Kidney tubule cell (primary cell): ENCODE data around the gene ARSB.

Source experiments
- DNase-seq: peaks from one replicate; pipeline ENCODE4 v3.0.0-alpha.2; 2018; ENCODE audit warnings: low spot score

ARSB gene

DNA sequence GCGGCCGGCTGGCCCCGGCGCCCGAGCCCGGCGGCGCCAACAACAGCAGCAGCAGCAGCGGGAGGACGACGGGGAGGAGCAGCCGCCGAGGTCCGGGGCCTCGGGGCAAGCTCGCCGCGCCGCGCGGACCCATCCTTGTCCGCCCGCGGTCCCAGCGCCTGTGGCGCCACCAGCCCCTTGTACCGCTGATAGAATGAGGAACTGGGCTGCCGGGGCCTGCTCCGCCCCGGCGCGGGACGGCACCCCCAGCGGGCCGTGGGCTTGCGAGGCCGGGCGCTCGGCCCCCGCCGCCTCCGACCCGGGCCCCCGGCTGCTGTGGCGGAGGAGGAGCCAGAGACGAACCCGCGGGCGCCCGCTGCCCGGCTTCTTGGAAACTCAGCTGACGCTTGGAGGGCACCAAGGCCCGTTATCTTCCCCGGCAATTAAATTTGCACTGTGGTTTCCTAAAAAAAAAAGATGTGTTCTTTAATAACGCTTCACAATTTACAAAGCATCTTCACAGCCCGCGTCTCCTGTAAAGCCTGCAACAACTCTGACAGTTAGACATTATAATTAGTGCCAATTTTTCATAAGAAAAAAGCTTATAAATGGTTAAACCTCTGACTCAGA, at the start of gene ARSB:
TSS of gene ARSB (minus strand) at position 195 of the 609 bp plus-strand sequence. CDS start at position 133, 62 bp downstream.
- DNase-seq: no peak

DNA sequence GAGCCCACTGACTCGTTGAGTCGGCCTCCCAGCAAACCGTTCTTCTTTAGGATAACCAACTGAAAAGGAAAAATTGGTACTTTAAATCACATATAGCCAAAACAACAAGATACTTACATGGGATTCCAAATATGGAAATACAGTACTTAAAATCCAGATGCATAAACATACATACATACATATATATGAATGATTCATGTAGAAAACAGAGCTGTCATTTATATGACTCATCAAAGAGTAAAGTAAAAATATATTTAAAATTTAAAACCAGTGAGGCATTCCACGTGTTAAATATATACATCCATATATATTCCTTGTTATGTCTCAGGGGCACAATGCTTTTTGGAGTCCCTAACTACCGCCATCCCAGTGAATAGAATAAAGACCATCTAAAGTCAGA, 47.7 kb upstream of the ARSB start:
- no peak for DNase-seq

DNA sequence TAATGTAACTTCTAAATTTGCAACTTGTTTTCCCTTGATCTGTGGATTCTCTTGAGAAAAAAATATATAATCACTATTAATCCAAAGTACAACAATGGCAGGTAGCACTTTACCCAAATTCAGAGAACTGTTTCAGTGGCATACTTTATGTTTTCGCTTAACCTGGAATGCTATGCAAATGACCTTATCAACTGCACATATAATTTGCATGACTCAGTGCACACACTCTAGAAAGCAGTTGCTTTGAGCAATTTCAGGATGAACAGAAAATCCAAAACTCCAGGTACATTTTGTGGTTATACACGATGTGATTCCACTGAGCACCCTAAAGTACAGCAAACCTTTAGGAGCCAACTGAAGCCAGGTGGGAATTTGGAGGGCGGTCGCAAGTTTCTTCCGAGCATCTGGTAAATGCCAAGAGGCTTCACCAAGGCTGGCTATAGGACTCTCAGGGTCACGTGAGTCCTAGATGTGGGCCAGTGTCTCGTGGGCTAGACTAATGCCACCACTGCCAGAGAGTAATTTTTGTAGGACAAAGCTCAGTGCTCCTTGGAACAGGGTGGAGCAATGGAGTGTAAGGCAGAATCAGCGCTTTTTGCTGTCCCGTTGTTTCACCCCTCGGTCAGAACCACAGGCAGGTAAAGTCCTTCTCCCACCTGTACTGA, 47.1 kb upstream of the ARSB start:
- DNase-seq: peak; percentile 44

DNA sequence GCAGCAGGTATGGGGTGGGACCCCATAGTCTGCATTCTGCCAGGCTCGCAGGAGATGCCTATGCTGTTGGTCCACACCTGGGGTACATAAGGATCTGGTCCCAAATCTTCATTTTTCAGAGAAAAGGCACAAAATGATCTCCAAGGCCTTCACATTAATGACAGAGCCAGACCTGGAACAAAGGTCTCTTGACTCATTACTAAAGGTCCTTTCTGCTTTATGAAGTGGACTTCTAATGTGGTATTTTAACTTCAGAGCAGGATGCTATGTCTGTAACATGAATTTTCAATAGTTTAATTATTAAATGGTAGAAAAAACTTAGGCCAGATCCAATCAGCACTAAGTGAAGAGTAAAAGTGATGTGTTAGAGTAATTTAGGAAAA, 46.4 kb upstream of the ARSB start:
- no peak for DNase-seq

DNA sequence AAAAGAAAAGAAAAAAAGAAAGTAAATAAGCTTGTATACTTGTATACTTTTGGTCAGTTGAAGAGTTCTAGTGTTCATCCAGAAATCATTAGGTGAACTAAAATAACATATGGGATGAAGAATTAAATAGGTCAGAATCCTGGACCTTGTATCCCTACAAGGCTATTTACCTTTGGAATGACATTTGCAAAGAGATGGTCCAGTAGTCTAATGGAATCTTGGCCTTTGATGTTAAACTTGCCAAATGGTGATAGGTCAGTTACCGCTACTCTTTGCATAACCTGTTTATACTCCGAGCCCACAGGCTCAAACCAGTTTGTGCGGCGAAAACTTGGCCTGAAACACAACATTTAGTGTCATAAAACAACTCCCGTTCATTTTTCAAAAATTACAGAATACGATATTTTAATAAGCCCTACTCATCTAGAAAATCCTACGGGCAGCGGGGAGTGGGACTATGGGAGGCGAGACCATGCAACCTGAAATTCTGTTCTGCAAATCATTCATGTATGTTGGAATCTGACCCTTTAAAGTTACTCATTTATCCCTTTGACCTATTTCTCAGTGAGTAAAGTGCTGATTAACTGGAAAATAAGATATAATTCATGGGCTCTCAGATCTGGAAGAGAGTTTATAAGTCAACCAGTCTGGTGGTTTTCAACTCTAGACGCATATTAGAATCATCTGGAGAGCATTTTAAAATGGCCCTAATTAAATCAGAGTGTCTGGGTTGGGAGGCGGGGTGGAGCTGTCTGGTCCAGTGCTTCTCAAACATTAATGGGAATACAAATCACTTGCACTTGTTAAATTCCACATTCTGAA, 45.8 kb upstream of the ARSB start:
- DNase-seq: peak; percentile 95

DNA sequence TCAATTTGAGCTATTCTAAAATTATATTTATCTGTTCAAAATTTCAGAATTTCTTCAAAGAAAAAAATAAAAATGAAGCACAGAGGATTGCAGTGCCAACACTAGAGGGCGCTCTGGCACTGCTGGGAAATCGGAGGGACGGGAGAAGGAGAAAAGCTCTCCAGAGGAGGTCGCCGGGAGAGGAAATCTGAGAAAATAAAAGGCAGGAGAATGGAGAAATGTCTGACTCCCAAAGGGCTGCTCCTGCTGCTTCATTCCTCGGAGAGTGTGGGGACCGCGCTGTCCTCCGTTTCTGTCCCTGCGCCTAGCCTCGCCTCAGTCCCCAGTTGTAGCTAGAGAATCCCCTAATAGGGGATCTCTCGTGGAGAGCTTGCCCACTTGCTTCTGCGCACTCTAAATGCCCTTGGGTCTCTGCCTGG, 40.0 kb upstream of the ARSB start:
- peak; percentile 72 for DNase-seq

DNA sequence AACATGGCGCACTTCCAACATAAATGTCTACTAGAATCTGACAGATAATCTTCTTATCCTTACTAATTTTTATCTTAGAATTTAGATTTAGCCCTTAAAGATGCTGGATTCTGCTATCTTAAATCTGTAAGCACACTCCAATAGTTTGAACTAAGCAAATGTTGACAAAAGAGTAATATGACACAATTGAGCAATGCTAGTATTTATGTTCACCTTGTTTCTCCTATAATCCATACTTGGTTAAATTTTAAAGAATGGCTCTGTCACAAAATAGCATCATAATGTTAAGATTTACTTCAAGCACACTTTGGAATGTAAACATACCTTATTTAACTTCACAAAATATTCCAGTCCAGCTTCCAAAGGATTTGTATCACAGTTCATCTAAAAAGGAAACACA, 38.8 kb upstream of the ARSB start:
- DNase-seq: no peak

DNA sequence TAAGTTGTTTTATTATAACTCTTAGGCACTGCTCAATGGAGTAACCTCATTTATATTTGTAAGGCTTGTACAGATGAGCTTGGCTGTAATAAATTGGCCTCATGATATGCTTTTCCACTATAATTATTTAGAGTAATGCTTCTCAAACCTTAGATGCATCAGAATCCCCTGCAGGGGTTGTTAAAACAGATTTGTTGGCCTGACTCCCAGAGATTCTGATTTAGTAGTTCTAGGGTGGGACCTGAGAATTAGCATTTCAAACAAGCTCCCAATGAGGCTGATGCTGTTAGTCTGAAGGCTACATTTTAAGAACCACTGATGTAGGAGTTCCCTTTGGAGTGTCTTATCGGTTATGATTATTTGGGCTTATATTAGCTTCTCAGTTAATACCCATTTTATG, 38.2 kb upstream of the ARSB start:
- DNase-seq: no peak

DNA sequence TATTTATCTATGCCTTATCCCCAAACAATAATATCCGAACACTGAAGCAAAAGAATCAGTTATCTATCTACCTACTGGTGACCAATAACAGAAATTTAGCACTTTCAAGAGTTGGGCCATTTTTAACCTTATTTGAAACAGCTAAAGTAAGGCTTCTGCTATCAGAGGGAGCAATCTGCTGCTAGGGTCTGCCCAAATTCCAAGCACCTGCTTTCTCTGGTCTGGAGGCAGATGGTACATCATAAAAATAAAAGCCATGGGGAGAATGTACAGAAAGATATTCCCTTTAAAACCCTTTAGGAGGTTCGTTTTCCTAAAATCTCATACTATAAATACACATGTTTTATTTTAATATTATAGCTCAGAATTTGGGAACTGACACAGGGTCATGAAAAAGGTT, 37.7 kb upstream of the ARSB start:
- DNase-seq: no peak

DNA sequence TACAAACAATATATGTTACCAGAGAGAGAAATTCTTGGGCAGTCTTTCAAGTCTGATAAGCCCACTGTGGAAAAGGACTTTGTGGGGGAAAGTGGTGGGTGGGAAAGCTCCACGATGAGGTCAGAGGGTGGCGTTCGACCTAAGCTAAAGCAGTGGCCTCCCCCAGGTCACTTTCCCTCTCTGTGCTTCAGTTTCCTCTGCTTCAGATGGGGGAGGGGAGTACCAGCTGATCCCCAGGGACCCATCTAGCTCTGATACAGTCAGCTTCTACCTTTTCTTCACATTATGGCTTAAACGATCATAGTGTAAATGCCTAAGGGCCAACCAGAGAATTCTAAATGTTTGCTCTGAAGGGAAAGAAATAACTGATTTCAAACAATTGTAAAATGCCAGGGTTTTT, 36.6 kb upstream of the ARSB start:
- DNase-seq: no peak

DNA sequence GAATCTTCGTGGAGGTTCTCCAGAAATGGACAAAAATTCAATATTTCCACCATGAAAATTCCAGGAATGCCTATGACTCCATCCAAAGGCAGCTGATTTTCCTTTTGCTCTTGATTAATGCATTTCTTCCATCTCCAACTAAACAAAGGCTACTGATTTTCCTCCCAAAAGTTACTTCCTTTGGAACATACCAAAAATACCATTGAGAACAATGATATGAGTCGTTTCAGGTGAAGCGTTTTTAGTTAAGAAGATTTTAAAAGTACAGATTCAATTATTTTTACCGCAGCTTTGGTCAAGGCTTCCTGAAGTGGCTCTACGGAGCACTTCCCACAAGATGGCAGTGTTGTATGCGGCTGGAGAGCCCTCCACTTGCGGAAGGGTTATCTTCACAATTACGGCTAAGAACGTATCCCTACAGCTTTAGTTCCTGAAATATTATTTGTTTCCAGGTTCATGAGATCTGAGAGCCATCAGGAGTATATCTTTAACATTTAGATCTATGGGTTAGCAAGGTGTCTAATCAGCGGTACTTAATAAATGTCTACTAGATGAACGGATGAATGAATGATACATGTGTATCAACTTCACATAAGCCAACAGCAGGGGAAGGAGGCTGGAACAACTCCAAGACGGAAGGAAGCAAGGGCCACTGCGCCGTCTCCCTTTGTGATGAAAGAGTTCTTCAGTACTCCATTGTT, 35.9 kb upstream of the ARSB start:
- DNase-seq: peak; percentile 84

DNA sequence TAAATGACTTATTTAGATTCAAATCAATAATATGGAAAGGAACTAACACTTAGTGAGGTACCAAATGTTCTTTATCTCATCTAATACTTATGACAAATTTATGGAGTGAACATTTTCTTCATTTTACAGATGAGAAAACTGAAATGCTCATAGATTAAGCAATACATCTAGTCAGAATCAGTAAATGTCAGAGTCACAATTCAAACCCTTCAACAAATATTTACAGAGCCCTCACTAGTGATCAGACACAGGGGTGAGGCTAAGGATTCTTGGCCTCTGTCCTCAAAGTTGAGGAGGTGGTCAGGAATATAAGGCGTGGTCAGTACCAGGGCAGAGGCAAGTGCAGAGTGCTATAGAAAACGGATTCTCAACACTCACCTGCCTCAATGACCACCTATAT, 29.5 kb upstream of the ARSB start:
- no peak for DNase-seq

DNA sequence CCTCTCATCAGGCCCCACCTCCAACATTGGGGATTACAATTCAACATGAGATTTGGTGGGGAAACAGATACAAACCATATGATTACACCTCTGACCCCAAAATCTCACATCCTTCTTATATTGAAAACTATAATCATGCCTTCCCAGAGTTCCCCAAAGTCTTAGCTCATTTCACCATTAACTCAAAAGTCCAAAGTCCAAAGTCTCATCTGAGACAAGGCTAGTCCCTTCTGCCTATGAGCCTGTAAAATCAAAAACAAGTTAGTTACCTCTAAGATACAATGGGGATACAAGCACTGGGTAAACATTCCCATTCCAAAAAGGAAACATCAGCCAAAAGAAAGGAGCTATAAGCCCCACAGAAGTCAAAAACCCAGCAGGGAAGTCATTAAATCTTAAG, 26.8 kb upstream of the ARSB start:
- DNase-seq: no peak

DNA sequence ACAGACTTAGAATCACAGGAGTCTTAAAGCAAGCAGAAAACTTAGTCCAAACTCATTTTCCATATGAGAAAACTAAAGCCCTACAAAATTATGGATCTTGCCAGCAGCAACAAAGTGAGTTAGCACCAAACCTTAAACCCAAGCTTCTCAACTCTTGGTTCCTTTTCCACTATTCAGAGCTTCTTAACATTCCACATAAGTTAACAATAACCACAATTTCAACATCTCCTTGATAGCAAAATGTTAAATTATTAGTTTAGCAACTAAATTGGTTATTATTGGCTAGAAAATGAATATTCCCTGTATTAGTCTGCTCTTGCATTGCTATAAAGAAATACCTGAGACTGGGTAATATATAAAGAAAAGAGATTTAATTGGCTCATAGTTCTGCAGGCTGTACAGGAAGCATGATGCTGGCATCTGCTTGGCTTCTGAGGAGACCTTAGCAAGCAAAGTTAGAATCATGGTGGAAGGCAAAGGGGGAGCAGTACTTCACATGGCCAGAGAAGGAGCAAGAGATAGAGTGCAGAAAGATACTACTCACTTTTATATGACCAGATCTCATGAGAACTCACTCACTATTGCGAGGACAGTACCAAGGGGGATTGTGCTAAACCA, 26.2 kb upstream of the ARSB start:
- DNase-seq: no peak

DNA sequence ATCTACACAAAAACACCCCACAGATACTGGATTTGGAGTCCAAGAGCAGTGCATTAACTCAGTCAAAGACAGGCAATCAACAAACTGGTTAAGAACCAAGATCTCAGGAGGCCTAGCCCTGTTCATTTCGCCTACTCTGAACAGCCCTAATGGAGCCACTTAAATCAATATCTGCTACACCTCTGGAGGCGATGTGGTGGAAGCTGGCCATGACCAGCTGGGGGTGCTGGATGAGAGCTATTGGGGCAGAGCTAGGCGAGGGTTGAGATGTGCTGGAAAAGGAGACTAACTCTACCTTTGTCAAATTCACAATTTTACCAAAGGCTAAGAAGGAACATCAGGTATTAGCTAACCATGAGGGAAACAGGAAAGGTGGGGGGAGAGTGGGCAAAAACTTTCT, 23.3 kb upstream of the ARSB start:
- no peak for DNase-seq

DNA sequence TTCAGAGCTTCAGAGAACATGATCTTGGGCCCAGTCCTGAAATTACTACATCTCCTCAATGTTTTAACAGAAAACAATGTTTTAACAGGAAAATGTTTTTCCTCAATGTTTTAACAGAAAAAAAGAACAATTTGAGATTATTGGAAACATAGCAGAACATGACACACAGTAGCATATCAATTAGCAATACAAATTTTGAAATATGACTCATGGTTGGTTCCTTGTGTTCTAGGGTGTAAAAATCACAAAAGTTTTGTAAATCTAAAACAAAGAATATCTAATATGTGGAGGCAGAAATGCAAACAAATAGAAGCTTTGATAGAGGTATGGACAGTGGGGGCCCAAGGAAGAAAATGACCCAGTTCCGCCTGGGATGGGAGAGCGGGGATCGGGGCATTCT, 22.8 kb upstream of the ARSB start:
- DNase-seq: no peak

DNA sequence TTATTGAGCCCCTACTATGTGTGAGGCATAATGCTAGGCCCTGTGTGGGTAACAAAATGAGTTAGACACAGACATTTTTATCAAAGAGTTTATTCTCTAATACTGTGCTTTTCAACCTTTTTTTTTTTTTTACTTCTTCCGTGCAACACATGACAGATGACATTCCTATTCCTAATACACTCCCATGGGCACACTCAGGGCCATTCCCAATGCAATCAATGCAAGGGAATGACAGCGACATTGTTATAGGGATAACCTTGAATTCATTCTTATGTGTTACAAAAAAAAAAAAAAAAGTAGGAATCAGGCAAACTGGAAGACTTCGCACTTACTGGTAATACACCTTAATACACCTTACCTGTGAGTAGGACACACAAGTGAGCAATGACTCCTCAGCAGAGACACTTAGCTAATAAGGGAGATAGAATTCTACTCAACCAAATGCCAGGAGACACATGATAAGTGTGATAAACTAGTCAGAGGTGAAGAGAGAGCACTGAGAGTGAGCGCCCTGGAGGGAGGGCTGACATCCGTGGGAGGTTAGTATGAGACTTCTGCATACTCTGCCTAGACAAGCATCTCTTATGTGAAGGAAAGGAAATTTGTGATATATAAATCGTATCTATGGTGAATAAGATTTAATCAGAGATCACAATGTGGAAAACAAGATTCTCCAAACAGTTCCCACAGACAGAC, 21.0 kb upstream of the ARSB start:
- no peak for DNase-seq

DNA sequence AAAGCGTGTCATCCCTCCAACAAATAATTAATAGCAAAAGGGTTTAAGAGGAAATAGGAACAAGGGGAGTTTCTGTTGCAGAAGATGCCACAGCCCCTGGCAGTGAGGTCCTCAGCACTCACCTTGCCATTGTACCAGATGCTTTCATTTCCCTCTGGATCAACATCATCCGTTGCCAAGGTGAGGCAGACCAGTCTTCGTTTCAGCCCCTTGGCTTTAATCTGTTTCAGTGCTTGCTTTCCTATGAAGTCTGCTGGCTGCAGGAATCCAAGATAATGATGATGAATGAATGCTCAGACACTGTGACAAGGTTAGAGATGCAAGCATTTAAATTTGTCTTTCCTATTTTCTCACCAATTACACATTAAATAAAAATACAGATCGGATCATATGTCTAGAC, 20.0 kb upstream of the ARSB start:
- no peak for DNase-seq

DNA sequence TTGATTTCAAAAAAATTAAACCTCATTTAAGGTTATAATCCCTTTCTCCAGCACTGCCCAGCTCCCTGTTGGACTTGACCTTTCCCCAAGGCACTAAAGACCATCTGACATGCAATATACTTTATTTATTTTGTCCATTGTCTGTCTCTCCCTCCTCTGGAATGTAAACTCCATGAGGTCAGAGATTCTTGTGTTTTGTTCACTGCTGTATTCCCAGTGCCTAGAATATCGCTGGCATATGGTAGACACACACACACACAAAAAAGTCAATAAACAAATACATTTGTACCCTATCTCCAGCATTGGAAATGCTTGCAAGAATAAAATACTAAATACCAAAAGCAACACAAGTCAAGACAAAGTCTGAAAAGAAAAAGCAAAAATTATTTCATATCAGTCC, 17.3 kb upstream of the ARSB start:
- no peak for DNase-seq

DNA sequence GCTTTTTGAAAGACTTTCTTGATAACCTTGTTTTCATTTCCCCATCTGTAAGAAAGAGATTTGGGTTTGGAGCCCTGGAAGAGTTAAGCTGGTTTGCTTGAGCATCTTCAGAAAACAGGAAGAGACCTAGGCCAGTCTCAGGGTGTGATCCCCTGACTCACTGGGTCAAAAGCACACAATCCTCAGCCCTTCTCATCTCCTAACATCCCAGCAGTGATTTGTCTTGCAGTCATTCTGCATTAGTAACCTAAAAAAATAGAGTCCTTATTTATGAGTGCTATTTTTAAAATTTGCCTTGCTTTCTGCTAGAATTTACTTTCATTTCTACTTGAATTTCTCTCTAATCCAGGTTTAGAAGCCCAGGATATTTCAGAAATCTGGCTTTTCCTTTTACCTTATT, 16.4 kb upstream of the ARSB start:
- peak; percentile 33 for DNase-seq

DNA sequence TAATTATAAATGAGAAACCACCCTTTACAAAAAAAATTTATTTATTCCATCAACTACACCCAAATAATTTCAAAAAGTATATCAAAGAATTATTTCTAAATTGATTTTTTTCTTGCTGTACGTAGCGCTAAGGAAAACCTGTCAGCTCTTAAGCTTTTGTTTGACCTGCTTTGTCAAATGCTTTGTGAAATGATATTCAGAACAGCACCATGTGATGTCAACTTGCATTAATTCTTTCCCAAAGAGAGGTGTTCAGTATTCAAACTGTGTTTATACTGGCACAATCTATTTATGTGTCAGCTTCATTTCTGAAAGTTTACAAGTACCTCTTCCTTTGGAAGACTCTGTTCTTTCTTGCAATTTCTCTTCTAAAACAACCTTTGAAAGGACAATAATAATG, 12.0 kb upstream of the ARSB start:
- DNase-seq: no peak

DNA sequence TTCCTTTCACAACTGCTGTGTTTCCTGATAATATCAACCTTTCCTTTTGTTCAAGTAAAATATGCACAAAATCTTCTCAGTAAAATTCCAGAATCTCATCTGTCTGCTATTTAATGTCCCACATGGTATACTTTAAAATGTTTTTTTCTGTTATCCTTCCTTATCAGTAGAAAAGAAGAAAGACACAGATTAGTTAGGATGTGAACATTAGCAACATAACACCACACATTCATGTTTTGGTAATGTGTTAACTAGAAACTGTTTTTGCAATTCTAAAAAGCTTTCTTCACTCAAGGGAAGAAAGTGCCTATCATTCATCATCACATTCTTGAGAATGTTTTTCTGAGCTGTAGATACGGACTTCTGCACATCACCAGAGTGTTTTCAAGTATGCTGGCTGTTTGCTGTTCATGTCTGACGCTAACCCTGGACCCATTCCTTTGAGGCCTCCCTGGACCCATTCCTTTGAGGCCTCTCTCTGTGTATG, 10.5 kb upstream of the ARSB start:
- DNase-seq: no peak
